HG03135 (cell line): ENCODE results near the gene HRAS.
A peak's percentile ranks its signal among the peaks of the same experiment; 100 is the strongest.
"Not testable (repeated sequence)": the region's sequence is repeated elsewhere in the genome, so short reads cannot be mapped to it uniquely, and the experiment has no call there.

ENCODE experiments used
- ATAC-seq: cut with Tn5 transposase; IDR thresholded peaks from one replicate; pipeline ENCODE4 v1.9.1; 2021; ENCODE audit warnings: mild to moderate bottlenecking, moderate library complexity; ENCODE audit not compliant: unreplicated experiment

HRAS gene

GRCh38 chr11:535519-536454 is at the start of gene HRAS:
Gene HRAS (minus strand): TSS chr11:535576.
- peak; percentile 60 for ATAC-seq

DNA sequence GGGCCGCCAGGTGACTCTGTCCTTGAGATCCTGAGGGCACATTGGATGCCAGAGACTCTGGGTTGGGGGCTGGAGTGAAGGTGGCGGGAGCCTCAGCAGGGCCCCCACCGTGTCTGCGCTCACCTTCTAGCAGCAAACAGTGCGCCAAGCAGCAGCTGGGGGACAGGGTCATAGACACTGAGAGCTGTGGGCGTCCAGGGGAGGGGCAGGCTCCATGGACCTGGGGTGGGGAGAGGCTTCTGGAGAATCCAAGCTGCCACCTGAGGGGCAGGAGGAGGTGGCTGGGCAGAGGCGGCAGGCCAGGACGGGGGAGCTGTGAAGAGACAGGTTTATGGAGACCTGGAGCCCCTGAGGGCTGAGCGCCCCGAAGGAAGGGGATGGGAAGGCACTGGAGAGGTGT is 48.9 kb upstream of the HRAS start:
- no peak for ATAC-seq

- ATAC-seq: no peak
These were observed 46.4 kb upstream of the HRAS start for GRCh38 chr11:581752-582151.

DNA sequence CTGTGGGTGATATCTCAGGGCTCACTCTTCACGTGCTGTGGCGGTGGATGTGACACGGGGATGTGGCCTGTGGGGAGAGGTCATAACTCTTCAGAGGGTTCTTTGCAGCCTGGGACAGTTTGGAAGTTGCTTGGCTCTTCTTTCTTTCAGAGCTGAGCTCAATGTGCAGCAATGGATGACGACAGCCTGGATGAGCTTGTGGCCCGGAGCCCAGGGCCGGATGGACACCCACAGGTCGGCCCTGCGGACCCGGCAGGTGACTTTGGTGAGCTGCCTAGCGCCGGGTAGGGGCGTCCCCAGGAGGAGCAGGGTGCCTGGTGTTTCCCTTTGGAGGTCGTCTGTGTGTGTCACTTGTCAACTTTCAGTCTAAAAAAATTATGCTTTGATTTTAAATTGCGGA is 46.0 kb upstream of the HRAS start:
- no peak for ATAC-seq

- ATAC-seq: no peak
These were observed 44.6 kb upstream of the HRAS start for GRCh38 chr11:579830-580601.

DNA sequence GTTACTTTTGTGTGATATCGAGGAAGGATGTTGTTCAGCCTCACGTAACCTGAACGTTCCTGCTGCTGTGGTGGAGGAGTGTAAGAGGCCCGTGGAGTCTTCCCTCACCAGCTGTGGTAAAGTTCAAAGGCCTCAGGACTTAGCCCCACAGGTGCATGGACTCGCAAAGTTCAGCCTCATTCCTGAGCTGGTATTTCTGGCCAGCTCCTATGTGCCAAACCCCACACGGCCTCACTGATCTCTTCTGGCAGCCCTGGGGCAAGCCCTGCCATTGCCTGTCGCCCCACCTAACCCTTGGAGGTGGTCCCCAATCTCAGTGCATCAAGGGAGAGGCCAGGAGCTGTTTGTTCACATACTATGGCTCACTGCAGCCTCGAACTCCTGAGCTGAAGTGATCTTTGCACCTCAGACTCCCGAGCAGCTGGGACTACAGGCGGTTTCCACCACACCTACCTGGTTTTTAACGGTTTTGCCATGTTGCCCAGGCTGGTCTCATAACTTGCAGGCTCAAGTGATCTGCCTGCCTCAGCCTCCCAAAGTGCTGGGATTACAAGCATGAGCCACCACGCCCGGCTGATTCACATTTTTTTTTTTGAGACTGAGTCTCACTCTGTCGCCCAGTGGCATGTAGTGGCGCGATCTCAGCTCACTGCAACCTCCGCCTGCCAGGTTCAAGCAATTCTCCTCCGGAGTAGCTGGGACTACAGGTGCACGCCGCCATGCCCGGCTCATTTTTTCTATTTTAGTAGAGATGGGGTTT is 43.1 kb upstream of the HRAS start:
- ATAC-seq: no peak

- ATAC-seq: no peak
These were observed 42.2 kb upstream of the HRAS start for GRCh38 chr11:577611-577894.

GRCh38 chr11:576811-577610 is 41.6 kb upstream of the HRAS start:
- ATAC-seq: no peak

GRCh38 chr11:575996-576768 is 40.8 kb upstream of the HRAS start, which contains the start of gene PHRF1:
Gene PHRF1 (plus strand): TSS chr11:576470. CDS start chr11:581513, 5,043 bp downstream.
- ATAC-seq: peak; percentile 76

DNA sequence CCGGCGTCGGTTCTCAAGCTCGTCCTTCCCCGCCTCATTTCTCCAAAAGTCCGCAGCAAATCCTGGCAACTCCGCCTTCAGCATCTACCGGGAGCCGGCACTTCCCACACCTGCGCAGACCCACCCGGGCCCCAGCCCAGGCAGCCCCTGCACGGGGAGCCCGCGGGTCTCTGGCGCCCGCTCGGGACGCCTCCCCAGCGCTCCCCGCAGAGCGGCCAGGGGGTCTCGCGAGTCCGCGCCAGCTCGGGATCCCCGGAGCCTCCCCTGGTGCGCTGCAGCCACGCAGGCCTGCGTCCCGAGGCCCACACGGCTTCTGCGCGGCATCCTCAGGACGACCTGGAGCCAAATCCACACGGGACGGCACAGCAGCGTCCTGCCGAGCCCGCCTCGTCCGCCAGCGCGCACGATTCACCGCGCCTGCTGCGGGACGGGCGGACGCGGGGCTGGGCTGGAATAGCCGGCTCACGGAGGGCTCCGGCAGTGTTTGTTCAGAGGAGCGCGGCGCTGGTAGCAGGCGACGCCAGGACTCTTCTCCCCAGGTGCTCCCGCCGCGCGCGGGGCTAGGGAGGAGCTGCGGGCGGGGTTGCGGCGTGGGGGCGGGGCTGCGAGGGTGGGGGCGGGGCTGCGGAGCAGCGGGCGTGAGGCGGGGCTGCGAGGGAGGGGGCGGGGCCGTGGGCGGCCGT is 40.1 kb upstream of the HRAS start:
- ATAC-seq: peak; percentile 23

DNA sequence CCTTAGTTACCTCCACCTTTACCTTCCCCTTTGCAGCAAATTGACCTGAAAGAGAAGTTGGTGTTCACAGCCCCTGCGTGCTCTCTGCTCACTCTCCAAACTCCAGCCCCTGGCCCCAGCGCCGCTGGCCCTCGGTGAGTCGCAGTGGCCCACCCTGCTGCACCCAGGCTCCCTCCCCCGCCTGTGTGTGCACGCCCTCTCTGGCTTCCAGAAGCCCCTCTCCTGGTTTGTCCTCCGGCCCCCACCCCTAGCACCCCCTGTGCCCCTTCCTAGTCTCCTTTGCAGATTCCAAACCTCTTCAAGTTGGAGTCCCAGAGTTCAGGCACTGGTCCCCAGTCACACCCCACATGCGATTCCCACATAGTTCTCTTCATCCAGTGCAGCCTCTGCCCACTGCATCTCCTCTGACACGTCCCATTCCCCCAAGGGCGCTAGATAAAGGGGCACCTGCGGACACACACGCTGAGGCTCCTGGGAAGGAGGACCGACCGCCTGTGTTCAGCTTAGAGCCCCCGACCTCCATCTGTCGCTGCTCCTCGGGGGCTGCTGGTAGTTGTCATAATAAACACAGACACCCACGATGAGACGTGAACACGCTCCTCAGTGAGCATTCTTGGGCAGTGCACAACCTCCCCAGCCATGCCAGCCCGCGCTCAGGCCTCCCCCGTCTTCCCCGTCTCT is 39.4 kb upstream of the HRAS start:
- no peak for ATAC-seq

- ATAC-seq: not testable (repeated sequence)
These were observed 38.7 kb upstream of the HRAS start for GRCh38 chr11:574031-574570.

DNA sequence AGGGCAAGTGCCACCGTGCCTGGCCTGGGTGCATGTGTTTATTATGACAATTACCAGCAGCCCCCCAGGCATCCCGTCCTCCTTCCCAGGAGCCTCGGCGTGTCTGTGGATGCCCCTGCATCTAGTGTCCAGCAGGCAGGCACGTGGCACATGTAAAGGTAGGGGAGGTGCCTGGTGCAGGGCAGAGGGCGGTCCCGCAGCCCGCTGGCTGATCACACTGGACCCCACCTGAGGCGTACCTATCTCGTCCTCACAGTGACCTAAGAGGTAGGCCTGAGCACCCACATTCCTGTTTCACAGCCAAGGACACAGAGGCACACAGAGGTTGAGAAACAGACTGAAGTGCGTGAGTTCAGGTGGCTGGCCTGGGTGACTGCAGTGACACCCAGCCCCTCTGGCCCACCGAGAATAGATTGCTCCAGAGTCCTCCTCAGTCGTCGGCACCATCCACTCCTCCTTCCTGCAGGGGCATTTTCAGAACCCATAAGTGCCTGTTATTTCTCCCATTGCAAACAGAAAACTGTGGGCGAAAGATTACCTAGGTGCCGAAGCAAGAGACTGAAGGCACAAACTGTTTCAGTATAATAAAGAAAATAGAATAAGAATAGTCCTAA is 37.9 kb upstream of the HRAS start:
- ATAC-seq: no peak

DNA sequence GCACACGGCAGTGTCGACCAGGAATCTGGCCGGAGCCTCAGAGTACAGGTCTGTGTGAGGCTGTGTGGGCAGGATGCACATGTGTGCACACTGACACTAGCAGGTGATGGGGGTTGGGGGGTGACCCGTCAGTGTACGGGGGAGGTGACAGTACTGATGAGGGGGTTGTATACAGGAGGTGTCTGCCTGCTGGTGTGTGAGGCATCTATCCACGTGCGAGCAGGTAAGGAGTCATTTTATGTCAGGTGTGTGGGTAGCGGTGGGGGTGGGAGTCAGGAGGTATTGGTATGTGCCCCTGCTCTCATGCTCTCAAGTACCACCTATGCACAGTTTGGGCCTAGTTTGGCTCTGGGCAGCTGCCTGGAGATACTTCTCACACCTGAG is 36.4 kb upstream of the HRAS start:
- no peak for ATAC-seq

- ATAC-seq: no peak
These were observed 33.9 kb upstream of the HRAS start for GRCh38 chr11:569158-569885.

GRCh38 chr11:568306-569157 is 33.2 kb upstream of the HRAS start:
- peak; percentile 83 for ATAC-seq
